RWPE1 (cell line): ENCODE data around the gene WHRN.

Experiments used
- CTCF ChIA-PET: fragments of 350-600 bp; sonication (Branson Sonifier 250); formaldehyde crosslinking; extraction: SDS; loops from one replicate; lab custom pipeline; 2021; lab: Yijun Ruan, JAX
- POLR2A ChIA-PET: fragments of 400-600 bp; formaldehyde crosslinking; extraction: SDS; loops from one replicate; lab custom pipeline; 2020; ENCODE audit warnings: antibody characterized with exemption; ENCODE audit not compliant: low non-redundant PET; lab: Yijun Ruan, JAX
- DNase-seq: peaks from one replicate; pipeline ENCODE4 v3.0.0; 2012; ENCODE audit warnings: low spot score
- H3K27ac ChIP-seq: fragments of 450-650 bp; 2 replicates; pipeline ENCODE4 v1.5.1; 2017
- TF ChIP-seq, protein P1 (sequence below): fragments of 450-650 bp; conservative IDR thresholded peaks from 2 replicates; pipeline ENCODE4 v1.5.1; 2017; ENCODE audit warnings: low read depth, mild to moderate bottlenecking

WHRN gene

DNA sequence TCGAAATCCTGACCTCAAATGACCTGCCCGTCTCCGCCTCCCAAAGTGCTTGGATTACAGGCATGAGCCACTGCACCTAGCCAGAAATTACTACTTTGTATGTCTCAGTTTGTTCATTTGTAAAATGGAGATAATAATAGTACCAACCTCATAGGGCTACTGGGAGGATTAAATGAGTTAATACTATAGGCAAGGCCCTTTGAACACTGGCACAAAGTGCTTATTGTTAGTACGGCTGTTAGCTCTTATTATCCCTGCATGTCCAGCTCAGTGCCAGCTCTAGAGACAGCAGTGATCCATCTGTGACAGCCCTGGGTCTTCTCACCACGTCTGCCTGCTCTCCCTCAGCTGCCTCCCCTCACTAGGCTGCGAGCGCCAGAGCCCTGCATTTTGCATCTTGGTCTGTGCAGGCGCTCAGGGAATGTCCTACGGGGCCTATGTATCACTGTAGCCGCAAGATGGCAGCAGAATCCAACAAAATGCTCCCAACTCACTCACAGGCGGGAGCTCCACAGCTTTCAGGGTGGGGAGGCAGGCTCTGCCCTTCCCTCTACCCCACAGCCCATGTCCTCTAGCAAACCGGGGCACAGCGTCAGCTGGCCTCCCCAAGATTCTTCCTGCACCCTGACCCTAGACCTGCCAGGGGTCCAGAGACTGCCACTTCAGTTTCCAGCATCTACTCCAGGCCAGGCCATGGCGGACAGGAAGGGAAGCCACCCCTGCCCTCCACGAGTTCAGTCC is 99.8 kb downstream of the WHRN start:
- ChIA-PET CTCF (interaction anchor here (0.6 to 6.9 kb wide), 42 partner anchors 9 to 603 kb away, joined by 3 to 74 read pairs (median 4); partner anchors contain the start of genes AKNA, TMEM268, TNFSF15 and WHRN), POLR2A (interaction anchor here (0.5 kb wide), 1 partner anchor 329 kb away, joined by 4 read pairs; no protein-coding TSS in a partner anchor)
- TF ChIP-seq, protein P1, sequence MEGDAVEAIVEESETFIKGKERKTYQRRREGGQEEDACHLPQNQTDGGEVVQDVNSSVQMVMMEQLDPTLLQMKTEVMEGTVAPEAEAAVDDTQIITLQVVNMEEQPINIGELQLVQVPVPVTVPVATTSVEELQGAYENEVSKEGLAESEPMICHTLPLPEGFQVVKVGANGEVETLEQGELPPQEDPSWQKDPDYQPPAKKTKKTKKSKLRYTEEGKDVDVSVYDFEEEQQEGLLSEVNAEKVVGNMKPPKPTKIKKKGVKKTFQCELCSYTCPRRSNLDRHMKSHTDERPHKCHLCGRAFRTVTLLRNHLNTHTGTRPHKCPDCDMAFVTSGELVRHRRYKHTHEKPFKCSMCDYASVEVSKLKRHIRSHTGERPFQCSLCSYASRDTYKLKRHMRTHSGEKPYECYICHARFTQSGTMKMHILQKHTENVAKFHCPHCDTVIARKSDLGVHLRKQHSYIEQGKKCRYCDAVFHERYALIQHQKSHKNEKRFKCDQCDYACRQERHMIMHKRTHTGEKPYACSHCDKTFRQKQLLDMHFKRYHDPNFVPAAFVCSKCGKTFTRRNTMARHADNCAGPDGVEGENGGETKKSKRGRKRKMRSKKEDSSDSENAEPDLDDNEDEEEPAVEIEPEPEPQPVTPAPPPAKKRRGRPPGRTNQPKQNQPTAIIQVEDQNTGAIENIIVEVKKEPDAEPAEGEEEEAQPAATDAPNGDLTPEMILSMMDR, result peak; percentile 95
- peak; percentile 94 for DNase-seq
- peak overlapping the region; percentile 2; the same call in 1 of the 2 replicates for H3K27ac ChIP-seq

DNA sequence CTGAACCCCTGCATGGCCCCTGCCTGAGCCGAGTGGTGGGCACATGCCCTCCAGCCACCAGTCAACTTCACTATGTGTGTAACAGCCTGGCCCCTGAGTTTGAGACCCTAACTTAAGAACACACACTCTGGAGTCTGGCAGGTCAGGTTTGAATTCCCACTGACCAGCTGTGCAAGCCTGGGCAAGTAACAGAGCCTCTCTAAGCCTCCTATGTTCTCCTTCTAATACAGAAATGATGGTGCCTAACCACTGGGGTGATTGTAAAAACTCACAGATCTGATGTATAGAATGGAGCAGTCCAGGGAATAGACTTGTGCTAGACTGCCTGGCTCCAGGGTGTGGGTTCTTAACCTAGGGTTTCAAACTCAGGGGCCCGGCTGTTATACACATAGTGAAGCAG is 100.7 kb downstream of the WHRN start:
- H3K27ac ChIP-seq, result peak overlapping the region; percentile 51
- ChIA-PET CTCF (interaction anchor here (0.6 to 6.9 kb wide), 6 partner anchors 10 to 272 kb away, joined by 3 to 74 read pairs (median 11); partner anchors contain the start of gene WHRN), POLR2A (interaction anchor here (0.6 kb wide), 1 partner anchor 9 kb away, joined by 8 read pairs; no protein-coding TSS in a partner anchor)
- DNase-seq, result peak; percentile 57
- TF ChIP-seq, protein P1, result no peak

DNA sequence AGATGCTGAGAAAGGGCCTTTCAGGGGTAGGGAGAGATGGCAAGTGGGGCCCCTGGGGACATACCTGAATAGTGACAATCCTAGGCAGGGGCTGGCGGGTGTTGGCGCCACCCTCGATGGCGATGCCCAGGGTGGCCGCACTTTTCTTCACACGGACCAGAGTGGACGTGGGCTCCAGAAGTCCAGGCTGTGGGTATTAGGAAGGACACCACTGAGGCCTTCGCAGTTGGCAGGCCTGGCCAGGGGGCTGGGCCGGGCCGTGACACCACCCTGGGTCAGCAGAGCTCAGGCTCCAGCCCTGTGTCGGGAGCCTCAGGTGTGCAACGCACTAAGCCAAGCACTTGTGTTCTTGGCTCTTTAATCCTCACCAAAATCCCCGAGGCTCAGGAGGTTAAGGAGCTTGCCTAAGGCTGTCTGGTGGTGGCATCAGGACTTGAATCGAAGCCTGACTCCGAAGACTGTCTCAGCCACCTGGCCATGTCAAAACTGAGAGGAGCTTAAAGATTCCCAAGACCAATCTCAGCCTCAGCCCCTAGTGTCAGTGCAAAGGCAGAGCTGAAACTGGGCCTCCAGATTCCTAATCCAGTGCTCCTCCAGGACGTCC is 102.0 kb downstream of the WHRN start:
- ChIA-PET CTCF (interaction anchor here (0.6 to 6.9 kb wide), 5 partner anchors 102 to 612 kb away, joined by 3 to 74 read pairs (median 3); partner anchors contain the start of gene WHRN), POLR2A (no interaction called here)
- H3K27ac ChIP-seq, result peak overlapping the region; percentile 51
- TF ChIP-seq, protein P1, result no peak
- no peak for DNase-seq

DNA sequence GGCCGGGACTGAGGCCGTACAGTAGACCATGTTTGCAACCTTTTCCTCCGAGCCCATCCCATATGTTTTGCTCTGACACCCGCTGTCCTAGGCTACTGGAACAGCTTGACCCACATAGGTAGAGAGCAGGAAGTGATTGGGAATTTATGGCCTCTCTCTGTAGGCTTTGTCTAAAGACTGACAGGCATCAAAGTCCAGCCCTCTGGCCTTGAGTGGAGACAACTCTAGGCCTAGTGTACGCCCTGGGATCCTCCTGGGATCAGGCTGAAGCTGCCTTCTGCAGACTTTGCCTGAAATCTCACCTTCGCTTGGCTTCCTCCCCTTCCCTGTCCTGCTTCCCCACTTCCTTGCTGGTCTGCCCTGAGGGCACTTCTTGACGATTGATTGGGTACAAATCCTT is 103.9 kb downstream of the WHRN start:
- TF ChIP-seq, protein P1, result no peak
- CTCF ChIA-PET, result interaction anchor here (0.7 kb wide), 1 partner anchor 67 kb away, joined by 3 read pairs; no protein-coding TSS in a partner anchor
- DNase-seq, result no peak
- POLR2A ChIA-PET, result no interaction called here
- H3K27ac ChIP-seq, result peak overlapping the region; percentile 16

DNA sequence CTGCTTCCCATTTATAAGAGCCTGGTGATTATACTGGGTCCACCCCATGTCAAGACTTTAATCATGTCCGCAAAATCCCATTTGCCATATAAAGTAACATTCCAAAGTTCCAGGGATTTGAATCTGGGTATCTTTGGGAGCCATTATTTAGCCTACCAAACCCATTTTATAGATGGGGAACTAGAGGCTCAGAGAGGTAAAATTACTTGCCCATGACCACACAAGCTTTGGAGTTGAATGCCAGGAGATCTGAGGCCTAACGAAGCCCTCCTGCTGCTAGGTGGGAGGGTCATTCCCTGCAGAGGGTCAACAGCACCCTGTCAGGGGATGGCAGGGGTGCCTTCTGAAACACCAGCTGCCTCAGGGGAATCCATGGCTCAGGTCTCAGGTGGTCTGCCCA is 104.5 kb downstream of the WHRN start:
- ChIA-PET CTCF (no interaction called here), POLR2A (no interaction called here)
- TF ChIP-seq, protein P1, result no peak
- no peak overlapping the region for H3K27ac ChIP-seq
- no peak for DNase-seq

DNA sequence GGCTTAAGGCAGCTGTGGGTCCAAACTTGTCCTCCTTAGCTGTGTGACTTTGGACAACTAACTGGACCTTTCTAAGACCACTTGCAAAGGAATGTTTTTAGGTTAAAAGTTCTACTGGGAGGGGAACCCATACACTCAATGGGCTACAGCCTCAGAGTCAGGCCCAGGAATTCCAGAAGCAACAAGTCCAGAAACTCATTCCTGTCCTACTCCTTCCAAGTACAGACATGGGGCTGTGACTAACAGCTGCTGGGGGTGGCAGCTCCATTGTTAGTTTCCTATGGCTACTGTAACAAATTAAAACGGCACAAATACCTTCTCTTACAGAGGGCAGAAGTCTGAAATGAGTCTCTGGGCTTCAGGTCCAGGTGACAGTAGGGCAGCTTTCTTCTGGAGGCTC is 105.1 kb downstream of the WHRN start:
- POLR2A ChIA-PET, result interaction anchor here (0.7 kb wide), 1 partner anchor 102 kb away, joined by 9 read pairs; no protein-coding TSS in a partner anchor

More for the DNA sequence above, 105.1 kb downstream of the WHRN start:
- DNase-seq, result peak; percentile 57
- TF ChIP-seq, protein P1, result no peak
- CTCF ChIA-PET, result interaction anchor here (0.7 kb wide), 3 partner anchors 106 to 1125 kb away, joined by 3 to 5 read pairs (median 4); no protein-coding TSS in a partner anchor
- no peak overlapping the region for H3K27ac ChIP-seq
